ENCODE measurements around the gene MAP3K19.
"Not testable (repeated sequence)": the region's sequence is repeated elsewhere in the genome, so short reads cannot be mapped to it uniquely, and the experiment has no call there.

The MAP3K19 gene

DNA sequence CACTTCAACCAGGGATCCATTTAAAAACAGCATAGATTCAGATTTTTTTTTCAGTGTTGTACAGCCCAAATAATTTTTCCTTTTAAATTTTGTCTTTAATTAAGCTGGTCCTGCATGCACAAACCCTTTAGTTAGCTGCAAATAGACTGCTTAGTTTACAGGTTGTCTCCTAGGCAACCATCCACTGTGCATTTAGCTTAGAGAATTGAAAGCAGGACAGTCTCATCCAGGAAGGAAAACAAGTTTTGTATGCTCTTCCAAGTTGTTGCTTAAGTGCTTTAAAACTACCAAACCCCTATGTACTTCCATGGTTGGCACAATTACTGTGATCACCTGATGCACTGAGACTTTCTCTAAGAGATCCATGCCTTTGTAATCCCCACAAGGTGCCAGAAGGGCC, at the start of gene MAP3K19:
MAP3K19 (minus strand) TSS at position 148 of the 400 bp plus-strand sequence. CDS start 22,800 bp downstream, outside the sequence.
- FAIRE-seq (no peak), DNase-seq (ENCODE audit: insufficient read length, low spot score) (no peak)
- no peak for TF ChIP-seq POLR2A (IDR thresholded peaks at IDR 0.05; ENCODE audit: low read depth, low read length)

DNA sequence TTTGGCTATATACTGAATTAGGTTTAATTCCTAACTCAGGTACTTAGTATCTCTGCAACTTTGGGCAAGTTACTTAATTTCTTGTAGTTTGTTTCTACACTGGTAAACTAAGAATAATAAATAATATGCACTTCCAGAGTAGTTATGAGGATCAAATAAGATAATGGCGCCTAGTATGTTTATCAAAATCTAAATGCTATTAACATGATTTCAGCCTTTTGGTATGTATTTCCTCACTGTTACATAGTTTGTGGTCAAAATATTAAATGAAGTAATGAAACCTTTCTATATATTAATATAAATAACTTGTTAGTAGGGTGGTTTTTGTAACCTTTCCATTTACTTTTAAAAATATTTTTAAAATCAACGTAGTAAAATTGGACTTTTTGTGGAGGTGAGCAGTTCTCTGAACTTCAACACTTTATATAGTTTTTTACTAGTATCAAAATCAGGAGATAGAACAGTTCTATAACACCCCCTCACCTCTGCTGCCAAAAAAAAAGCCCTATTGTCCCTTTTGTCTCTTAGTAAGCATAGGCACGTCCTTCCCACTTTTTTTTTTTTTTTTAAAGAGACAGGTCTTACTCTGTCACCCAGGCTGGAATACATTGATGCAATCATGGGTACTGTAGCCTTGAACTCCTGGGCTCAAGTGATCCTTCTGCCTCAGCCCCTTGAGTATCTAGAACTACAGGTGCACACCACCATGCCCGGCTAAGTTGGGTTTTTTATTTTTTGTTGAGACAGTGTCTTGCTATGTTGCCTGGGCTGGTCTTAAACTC, 49.6 kb upstream of the MAP3K19 start:
- FAIRE-seq: no peak
- no peak for DNase-seq (ENCODE audit: insufficient read length, low spot score)
- TF ChIP-seq POLR2A (IDR thresholded peaks at IDR 0.05; ENCODE audit: low read depth, low read length): no peak

DNA sequence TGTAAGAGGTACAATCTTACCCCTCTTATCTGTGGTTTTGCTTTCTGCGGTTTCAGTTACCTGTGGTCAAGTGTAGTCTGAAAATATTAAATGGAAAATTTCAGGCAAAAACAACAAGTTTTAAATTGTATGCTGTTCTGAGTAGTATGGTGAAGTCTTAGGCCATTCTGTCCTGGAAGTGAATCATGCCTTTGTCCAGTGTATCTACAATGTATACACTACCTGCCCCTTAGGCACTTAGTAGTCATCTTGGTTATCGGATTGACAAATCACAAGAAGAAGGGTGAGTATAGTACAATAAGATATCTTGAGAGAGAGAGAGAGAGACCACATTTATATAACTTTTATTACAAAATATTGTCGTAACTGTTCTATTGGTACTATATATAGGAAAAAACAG, 48.3 kb upstream of the MAP3K19 start:
- TF ChIP-seq POLR2A (IDR thresholded peaks at IDR 0.05; ENCODE audit: low read depth, low read length): no peak
- DNase-seq (ENCODE audit: insufficient read length, low spot score) (no peak), FAIRE-seq (peak; percentile 6)

DNA sequence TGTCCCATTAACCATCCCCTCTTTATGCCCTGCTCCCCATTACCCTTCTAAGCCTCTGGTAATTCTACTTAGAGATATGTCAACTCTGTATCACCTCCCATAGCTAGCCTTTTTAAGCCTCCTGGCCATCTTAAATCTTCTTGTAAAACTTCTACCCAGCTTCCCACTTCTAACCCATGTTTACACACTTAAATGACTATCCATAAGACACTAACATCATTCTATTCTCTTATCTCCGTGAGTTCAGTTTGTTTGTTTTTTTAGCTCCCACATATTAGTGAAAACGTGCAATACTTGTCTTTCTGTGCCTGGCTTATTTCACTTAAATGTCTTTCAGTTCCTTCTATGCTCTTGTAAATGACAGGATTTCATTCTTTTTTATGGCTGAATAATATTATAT, 47.3 kb upstream of the MAP3K19 start:
- FAIRE-seq: no peak
- no peak for TF ChIP-seq POLR2A (IDR thresholded peaks at IDR 0.05; ENCODE audit: low read depth, low read length)
- no peak for DNase-seq (ENCODE audit: insufficient read length, low spot score)

DNA sequence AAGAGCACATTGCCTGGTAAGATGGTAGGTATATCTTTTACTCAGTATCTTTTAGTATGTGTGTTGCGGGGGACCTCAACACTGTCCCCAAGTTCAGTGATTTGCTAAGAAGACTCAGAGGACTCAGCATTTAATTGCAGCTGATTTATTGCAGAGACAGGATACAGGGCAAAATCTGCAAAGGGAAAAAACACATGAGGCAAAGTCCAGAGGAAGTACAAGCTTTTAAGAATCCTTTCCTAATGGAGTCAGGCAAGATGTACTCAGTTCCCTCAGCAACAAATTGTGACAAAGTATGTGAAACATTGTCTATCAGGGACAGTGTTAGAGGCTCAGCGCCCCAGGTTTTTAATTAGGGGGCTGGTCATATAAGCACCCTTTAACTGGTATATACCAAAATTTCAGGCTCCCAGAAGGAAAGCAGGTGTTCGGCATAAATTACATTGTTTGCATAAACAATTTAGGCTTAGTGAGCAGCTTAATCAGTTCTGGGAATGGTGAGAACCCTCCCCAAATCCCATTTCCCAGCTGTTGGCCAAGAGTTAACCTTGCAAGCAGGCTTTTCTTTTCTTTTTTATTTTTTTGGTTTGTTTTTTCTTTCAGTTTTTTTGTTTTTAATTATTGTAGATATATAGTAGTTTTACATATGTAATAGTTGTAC, 46.6 kb upstream of the MAP3K19 start:
- DNase-seq (ENCODE audit: insufficient read length, low spot score) (no peak), FAIRE-seq (no peak)
- TF ChIP-seq POLR2A (IDR thresholded peaks at IDR 0.05; ENCODE audit: low read depth, low read length): no peak

DNA sequence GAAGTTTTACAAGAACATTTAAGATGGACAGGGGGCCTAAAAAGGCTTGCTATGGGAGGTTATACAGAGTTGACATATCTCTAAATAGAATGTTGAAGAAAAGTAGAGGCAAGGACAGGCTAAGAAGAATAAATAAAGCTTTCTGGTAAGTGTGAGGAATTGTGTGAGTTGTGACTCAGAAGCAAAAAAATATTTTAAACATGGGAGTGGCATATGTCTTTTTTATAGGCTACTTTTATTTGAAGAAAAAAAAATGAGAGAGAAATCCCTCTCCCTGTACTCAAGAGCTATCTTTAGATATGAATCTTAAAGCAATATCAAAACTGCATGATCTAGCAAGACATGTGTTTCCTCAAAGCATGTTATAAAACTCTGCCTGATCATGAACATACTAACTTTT, 45.9 kb upstream of the MAP3K19 start:
- DNase-seq (ENCODE audit: insufficient read length, low spot score) (no peak), FAIRE-seq (no peak)
- no peak for TF ChIP-seq POLR2A (IDR thresholded peaks at IDR 0.05; ENCODE audit: low read depth, low read length)

GRCh38 chr2:135091681-135092080, 44.4 kb upstream of the MAP3K19 start:
- DNase-seq (ENCODE audit: insufficient read length, low spot score) (no peak), FAIRE-seq (no peak)
- no peak for TF ChIP-seq POLR2A (IDR thresholded peaks at IDR 0.05; ENCODE audit: low read depth, low read length)

DNA sequence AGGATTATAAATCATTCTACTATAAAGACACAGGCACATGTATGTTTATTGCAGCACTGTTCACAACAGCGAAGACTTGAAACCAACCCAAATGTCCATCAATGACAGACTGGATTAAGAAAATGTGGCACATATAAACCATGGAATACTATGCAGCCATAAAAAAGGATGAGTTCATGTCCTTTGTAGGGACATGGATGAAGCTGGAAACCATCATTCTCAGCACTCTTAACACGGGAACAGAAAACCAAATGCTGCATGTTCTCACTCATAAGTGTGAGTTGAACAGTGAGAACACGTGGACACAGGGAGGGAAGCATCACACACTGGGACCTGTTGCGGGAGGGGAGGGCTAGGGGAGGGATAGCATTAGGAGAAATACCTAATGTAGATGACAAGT, 42.4 kb upstream of the MAP3K19 start:
- not testable (repeated sequence) for DNase-seq (ENCODE audit: insufficient read length, low spot score); FAIRE-seq

- DNase-seq (ENCODE audit: insufficient read length, low spot score): no peak
- TF ChIP-seq POLR2A (IDR thresholded peaks at IDR 0.05; ENCODE audit: low read depth, low read length): no peak
- FAIRE-seq: no peak
Measured at GRCh38 chr2:135086222-135086621, 39.0 kb upstream of the MAP3K19 start.

GRCh38 chr2:135078417-135078816, 31.2 kb upstream of the MAP3K19 start:
- TF ChIP-seq POLR2A (IDR thresholded peaks at IDR 0.05; ENCODE audit: low read depth, low read length): no peak
- no peak for FAIRE-seq
- DNase-seq (ENCODE audit: insufficient read length, low spot score): no peak

GRCh38 chr2:135076556-135076955, 29.3 kb upstream of the MAP3K19 start:
- FAIRE-seq (no peak), DNase-seq (ENCODE audit: insufficient read length, low spot score) (no peak)
- no peak for TF ChIP-seq POLR2A (IDR thresholded peaks at IDR 0.05; ENCODE audit: low read depth, low read length)

GRCh38 chr2:135074216-135074615, 27.0 kb upstream of the MAP3K19 start:
- TF ChIP-seq POLR2A (IDR thresholded peaks at IDR 0.05; ENCODE audit: low read depth, low read length): no peak
- FAIRE-seq (no peak), DNase-seq (ENCODE audit: insufficient read length, low spot score) (no peak)

DNA sequence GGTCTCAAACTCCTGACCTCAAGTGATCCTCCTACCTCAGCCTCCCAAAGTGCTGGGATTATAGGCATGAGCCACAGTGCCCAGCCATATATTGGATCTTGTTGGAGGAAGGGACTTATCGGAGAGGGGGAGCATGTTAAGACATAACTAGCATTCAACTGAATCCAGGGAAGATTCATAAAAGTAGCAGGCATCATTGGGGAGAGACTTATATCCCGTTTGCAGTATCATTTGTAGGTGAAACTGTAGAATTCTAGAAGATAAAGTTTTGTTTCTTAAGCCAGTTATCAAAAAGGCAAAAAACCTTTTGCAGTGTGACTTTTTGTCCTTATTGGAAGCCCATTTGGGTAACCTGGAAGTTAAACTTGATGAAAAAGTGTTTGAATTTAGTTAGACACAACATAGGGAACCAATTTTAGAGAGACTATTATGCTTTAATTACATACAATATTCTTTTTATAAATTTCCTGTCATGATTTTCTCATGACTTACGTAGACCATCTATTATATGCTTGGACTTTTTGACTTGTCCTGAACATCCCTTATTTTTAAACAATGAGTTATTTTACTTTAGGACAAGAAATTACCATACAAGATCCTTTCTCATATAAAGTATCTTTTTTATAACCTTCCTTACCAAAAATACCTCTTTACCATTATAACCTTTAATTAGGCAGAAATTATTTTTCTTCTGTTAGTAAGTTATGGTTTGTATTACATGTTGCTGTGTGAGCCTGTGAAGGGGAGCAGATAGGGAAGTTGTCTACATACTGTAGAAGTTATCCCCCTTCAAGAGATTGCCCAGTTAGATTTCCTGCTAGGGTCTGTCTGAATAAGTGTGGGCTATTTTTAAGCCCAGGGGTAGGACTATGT, 25.1 kb upstream of the MAP3K19 start:
- DNase-seq (ENCODE audit: insufficient read length, low spot score) (no peak), FAIRE-seq (no peak)
- no peak for TF ChIP-seq POLR2A (IDR thresholded peaks at IDR 0.05; ENCODE audit: low read depth, low read length)

DNA sequence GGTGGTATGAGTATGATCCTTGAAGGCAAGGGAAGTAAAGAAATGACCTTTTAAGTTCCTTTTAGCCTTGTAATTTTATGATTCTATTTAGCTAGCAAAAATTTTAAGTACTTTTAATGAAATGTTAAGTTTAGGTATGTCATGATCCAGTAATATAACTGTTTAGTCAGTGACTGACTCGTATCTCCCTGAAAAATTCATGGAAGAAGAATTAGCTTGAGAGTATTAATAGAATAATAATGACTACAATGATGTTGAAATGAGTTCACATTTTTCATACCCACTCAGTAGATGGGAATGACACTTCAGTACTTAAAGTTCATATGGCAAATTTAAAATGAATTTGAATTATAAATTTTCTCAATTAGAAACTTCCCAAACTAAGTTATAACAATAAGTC, 19.5 kb upstream of the MAP3K19 start:
- FAIRE-seq (no peak), DNase-seq (ENCODE audit: insufficient read length, low spot score) (no peak)
- TF ChIP-seq POLR2A (IDR thresholded peaks at IDR 0.05; ENCODE audit: low read depth, low read length): no peak
